ENCODE measurements around the gene STAMBP. TPM values are rescaled to one million over a fixed set of nuclear protein-coding genes. Genes with fewer than 3 reads are reported as not detected.

STAMBP gene
- total RNA-seq, 2 donors from 2014 or later = 101 to 107 TPM

DNA sequence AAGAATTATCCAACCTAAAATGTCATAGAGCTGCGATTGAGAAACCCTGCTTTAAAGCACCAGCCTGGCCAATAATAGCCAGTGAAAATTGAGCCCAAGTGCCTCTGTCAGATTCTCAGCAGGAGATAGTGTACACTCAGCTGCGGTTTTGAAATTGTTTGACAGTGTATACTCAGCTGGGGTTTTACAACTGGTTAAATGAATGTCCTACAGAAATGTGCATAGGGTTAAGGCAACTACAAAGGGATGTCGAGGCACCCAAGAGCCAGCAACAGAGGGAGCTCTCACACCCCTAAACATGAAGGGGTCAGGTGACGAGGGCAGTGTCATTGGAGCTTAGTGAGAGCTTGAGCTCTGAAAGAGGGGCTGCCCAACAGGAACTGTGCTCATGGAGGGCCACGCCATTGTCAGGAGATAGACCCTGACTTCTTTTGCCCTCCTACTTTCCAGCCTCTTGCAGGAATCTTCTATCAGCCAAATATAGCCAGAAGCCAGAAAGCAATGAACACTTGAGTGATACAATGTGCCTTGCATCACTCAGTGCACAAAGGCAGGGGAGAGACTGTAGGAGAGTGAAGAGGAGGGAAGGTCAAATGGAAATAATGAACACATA is 79.2 kb downstream of the STAMBP start:
- DNase-seq = peak; percentile 62 to 64
- peaks cover 11% of the 10 kb centered on the region for H3K4me1 Mint-ChIP-seq (ENCODE audit: low read depth)
- H3K27me3 Mint-ChIP-seq (ENCODE audit: low read depth) = no peaks in the 10 kb centered on the region
- H3K4me3 Mint-ChIP-seq = no peak overlapping the region
- no peaks in the 10 kb centered on the region for H3K36me3 Mint-ChIP-seq (ENCODE audit: insufficient read depth in 2 of 2)
- H3K27ac Mint-ChIP-seq = no peak overlapping the region
- ATAC-seq (replicated peaks in 1 of 2) = peak; percentile 97
- H3K9me3 Mint-ChIP-seq = no peaks in the 10 kb centered on the region

DNA sequence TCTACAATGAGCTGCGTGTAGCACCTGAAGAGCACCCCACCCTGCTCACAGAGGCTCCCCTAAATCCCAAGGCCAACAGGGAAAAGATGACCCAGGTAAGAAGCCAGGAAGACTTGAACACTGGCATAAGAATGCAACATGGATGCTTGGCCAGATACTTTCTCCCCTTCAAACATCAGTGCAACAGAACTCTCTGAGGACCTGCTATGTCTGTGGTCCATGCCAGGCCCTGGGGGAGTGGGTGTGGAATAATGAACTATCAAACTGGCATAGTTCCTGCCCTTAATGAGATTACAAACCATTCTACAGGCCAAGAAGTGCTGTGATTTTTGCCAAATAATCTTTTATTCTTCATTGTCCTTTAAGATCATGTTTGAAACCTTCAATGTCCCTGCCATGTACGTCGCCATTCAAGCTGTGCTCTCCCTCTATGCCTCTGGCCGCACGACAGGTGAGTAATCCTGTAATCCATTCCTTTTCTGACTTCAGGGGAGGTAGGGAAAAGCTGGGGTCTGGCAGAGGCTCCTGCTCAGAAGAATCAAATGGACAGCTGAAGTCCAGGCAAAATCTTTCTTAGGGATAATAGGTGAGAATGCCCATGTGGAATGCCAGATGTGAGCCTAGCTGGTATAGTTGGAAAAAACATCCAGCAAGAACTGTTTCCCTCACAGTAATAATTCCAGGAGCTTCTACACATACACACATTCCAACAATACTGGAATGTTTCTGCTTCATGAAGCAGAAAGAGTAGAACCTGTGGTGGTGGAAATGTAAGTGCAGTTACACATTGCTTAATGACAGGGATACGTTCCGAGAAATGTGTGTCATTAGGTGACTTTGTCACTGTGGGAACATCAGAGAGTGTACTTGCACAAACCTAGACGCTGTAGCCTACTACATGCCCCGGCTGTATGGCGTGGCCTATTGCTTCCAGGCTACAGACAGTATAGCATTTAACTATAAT is 80.2 kb downstream of the STAMBP start:
- Mint-ChIP-seq H3K36me3 (ENCODE audit: insufficient read depth in 2 of 2) (no peaks in the 10 kb centered on the region), H3K27ac (no peak overlapping the region), H3K27me3 (ENCODE audit: low read depth) (no peaks in the 10 kb centered on the region), H3K4me1 (ENCODE audit: low read depth) (peaks cover 11% of the 10 kb centered on the region), H3K9me3 (no peaks in the 10 kb centered on the region), H3K4me3 (no peak overlapping the region)
- no peak for ATAC-seq (replicated peaks in 1 of 2)
- no peak for DNase-seq

DNA sequence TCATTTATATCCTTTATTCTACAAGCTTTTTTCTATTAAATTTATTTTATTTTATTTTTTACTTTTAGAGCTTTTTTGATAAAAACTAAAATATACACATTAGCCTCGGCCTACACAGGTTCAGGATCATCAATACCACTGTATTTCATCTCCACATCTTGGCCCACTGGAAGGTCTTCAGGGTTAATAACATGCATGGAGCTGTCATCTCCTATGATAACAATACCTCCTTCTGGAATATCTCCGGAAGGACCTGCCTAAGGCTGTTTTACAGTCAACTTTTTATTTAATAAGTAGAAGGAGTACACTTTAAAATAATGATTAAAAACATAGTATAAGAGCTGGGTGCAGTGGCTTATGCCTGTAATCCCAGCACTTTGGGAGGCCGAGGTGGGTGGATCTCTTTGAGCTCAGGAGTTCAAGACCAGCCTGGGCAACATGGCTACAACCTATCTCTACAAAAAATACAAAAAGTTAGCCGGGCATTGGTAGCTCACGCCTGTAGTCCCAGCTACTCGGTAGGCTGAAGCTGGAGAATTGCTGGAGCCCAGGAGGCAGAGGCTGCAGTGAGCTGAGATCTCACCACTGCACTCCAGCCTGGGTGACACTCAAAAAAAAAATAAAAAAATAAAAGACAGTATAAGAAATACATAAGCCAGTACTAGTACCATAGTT is 82.2 kb downstream of the STAMBP start:
- ATAC-seq (replicated peaks in 1 of 2) = no peak
- no peaks in the 10 kb centered on the region for H3K36me3 Mint-ChIP-seq (ENCODE audit: insufficient read depth in 2 of 2)
- H3K27me3 Mint-ChIP-seq (ENCODE audit: low read depth) = no peaks in the 10 kb centered on the region
- DNase-seq = no peak
- H3K4me1 Mint-ChIP-seq (ENCODE audit: low read depth) = peaks cover 11% of the 10 kb centered on the region
- no peaks in the 10 kb centered on the region for H3K9me3 Mint-ChIP-seq
- no peak overlapping the region for H3K4me3 Mint-ChIP-seq
- H3K27ac Mint-ChIP-seq = no peak overlapping the region

DNA sequence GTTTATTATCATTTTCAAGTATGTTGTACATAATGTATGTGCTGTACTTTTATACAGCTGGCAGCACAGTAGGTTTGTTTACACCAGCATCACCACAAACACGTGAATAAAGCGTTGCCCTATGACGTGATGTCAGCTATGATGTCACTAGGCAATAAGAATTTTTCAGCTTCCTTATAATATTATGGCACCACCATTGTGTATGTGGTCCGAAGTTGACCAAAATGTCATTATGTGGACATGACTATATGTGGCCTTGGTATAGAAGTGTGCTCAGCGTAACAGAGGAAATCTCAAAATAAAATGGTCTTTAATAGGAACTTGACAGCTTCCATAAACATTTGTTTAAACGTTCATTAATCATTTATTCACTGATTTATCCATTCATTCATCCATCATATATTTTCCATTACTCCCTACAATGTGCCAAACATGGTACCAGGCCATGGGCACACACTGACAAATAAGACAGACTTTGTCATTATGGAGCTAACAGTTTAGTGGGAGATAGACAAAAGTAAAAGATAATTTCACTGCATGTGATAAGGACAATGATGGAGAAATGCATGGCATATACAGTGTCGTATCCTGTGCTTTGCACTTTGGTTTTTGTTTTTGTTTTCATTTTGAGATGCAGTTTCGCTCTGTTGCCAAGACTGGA is 82.9 kb downstream of the STAMBP start:
- Mint-ChIP-seq H3K36me3 (ENCODE audit: insufficient read depth in 2 of 2) (no peaks in the 10 kb centered on the region), H3K4me3 (no peak overlapping the region), H3K27ac (no peak overlapping the region), H3K9me3 (no peaks in the 10 kb centered on the region), H3K27me3 (ENCODE audit: low read depth) (no peaks in the 10 kb centered on the region), H3K4me1 (ENCODE audit: low read depth) (peaks cover 11% of the 10 kb centered on the region)
- DNase-seq (no peak), ATAC-seq (replicated peaks in 1 of 2) (no peak)

DNA sequence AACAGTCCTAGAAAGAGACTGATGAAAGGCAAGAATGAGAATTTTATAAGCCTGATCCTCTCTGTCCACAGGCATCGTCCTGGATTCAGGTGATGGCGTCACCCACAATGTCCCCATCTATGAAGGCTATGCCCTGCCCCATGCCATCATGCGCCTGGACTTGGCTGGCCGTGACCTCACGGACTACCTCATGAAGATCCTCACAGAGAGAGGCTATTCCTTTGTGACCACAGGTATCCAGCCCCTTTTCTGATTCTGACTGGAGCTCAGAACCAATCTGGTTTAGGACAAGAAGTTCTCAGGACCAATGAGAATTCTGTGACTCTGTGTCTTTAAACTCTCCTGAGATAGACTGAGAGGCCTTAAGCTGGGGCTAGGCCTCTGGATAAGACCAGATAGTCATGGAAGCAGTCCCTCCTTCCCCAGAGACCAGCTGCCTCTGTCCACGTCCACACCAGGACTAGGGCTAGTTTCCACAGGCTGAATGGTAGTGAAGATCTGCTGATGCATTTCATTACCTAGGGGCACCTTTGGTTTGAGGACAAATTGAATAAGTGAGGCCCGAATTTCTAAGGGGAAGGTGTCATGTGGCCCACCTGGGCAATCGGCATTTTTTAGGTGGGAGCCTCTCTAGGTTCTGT is 84.8 kb downstream of the STAMBP start:
- Mint-ChIP-seq H3K4me3 (no peak overlapping the region), H3K27me3 (ENCODE audit: low read depth) (peaks cover 9% of the 10 kb centered on the region)
- no peak for ATAC-seq (replicated peaks in 1 of 2)

DNA sequence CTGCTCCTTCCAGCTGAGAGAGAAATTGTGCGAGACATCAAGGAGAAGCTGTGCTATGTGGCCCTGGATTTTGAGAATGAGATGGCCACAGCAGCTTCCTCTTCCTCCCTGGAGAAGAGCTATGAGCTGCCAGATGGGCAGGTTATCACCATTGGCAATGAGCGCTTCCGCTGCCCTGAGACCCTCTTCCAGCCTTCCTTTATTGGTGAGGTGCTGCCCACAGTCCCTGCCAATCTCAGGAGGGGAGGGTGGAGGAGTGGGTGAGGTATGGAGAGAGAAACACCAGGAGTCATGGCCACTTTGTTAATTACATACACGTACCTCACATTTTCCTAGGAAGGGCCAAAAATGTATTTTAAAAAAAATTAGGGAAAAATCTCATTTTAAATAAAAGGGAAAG is 85.9 kb downstream of the STAMBP start:
- H3K27ac Mint-ChIP-seq = no peak overlapping the region
- no peaks in the 10 kb centered on the region for H3K36me3 Mint-ChIP-seq (ENCODE audit: insufficient read depth in 2 of 2)
- no peaks in the 10 kb centered on the region for H3K4me1 Mint-ChIP-seq (ENCODE audit: low read depth)
- H3K9me3 Mint-ChIP-seq = no peaks in the 10 kb centered on the region
- DNase-seq = no peak
- no peak for ATAC-seq (replicated peaks in 1 of 2)
- H3K4me3 Mint-ChIP-seq = no peak overlapping the region
- peaks cover 9% of the 10 kb centered on the region for H3K27me3 Mint-ChIP-seq (ENCODE audit: low read depth)

More for the DNA sequence above, 84.8 kb downstream of the STAMBP start:
- H3K9me3 Mint-ChIP-seq = no peaks in the 10 kb centered on the region
- no peaks in the 10 kb centered on the region for H3K36me3 Mint-ChIP-seq (ENCODE audit: insufficient read depth in 2 of 2)
- no peak overlapping the region for H3K27ac Mint-ChIP-seq
- no peaks in the 10 kb centered on the region for H3K4me1 Mint-ChIP-seq (ENCODE audit: low read depth)
- DNase-seq = no peak

DNA sequence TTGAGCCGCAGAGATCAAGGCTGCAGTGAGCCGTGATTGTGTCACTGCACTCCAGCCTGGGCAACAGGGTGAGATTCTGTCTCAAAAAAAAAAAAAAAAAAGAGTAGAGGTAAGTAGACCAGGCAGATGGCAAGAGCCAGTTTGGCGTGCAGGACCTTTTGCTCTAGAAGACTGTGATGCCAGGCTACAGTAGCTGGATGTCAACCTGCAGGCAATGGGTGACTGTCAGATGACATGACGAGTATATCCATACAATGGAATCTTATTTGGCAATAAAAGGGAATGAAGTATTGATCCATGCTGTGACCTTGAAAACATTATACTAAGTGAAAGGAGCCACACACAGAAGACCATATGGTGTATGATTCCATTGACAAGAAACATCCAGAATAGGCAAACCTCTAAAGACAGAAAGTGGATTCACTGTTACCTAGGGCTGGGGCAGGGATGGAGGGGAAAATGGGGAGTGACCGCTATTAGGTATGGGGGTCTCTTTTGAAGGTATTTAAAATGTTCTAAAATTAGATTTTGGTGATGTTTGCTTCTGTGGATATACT is 86.8 kb downstream of the STAMBP start:
- no peak overlapping the region for H3K27ac Mint-ChIP-seq

DNA sequence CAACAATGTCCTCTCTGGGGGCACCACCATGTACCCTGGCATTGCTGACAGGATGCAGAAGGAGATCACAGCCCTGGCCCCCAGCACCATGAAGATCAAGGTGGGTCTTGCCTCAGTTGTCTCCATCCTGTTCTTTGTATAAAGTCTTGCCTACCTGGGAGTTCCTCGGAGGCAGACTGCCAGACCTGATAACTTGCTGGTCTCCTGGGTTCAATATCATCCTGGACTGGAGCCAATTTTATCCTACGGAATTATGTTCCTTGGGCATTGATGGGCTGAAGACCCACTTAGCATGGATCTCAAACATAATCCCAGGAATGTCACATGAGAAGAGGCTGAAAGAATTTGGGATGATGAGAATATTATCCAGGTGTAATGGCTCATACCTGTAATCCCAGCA is 87.9 kb downstream of the STAMBP start:
- DNase-seq (no peak), ATAC-seq (replicated peaks in 1 of 2) (no peak)
- peaks cover 9% of the 10 kb centered on the region for H3K27me3 Mint-ChIP-seq (ENCODE audit: low read depth)
- no peak overlapping the region for H3K4me3 Mint-ChIP-seq
- H3K36me3 Mint-ChIP-seq (ENCODE audit: insufficient read depth in 2 of 2) = no peaks in the 10 kb centered on the region
- H3K9me3 Mint-ChIP-seq = no peaks in the 10 kb centered on the region
- no peak overlapping the region for H3K27ac Mint-ChIP-seq
- H3K4me1 Mint-ChIP-seq (ENCODE audit: low read depth) = peaks cover 7% of the 10 kb centered on the region

More for the DNA sequence above, 86.8 kb downstream of the STAMBP start:
- H3K9me3 Mint-ChIP-seq = no peaks in the 10 kb centered on the region
- H3K27me3 Mint-ChIP-seq (ENCODE audit: low read depth) = peaks cover 9% of the 10 kb centered on the region
- DNase-seq (no peak), ATAC-seq (replicated peaks in 1 of 2) (no peak)
- H3K4me3 Mint-ChIP-seq = no peak overlapping the region
- no peaks in the 10 kb centered on the region for H3K36me3 Mint-ChIP-seq (ENCODE audit: insufficient read depth in 2 of 2)
- H3K4me1 Mint-ChIP-seq (ENCODE audit: low read depth) = peaks cover under 1% of the 10 kb centered on the region

DNA sequence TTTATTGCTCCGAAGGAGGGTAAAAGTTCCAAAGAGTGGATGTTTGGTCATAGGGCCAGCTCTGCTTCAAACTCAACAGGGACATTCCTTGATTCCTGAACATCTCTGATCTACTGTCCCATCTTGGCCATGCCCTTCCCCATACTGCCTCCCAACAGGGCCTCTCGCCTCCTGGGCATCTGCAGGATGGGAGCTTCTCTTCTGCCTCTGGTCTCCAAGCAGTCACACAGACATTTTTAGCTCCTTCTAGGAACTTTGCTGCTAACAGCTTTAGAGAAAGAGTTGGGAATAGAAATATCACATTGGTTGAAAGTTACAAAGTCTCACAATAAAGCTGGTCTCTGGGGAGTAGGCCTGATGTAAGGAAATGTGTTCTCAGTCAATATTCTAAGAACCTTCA is 88.5 kb downstream of the STAMBP start:
- no peak overlapping the region for H3K4me3 Mint-ChIP-seq

DNA sequence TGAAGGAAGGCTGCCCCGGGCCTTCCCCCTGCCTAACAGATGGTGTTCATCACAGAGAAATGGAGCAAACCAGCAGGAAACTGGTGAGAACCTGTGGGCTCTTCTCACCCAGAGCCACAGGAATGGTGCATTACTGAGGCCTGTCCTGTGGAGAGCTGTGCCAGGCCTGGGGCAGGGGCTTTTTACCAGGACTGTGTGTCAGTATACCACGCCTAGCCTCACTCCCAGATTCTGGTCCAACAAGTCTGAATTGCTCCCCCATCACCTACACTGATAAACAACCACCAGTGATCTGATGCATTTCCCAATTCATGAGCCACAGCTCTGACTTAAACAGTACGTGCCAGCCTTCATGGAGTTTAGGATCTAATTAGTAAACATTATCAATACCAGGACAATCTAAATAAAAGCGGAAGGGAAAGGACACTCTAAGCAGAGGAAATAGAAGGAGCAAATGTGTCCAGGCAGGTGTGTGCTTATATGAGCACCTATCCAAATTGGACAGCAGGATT is 89.0 kb downstream of the STAMBP start:
- no peak for ATAC-seq (replicated peaks in 1 of 2)

More for the DNA sequence above, 88.5 kb downstream of the STAMBP start:
- ATAC-seq (replicated peaks in 1 of 2) (no peak), DNase-seq (no peak)
- H3K36me3 Mint-ChIP-seq (ENCODE audit: insufficient read depth in 2 of 2) = no peaks in the 10 kb centered on the region
- H3K27me3 Mint-ChIP-seq (ENCODE audit: low read depth) = peaks cover 9% of the 10 kb centered on the region
- H3K27ac Mint-ChIP-seq = no peak overlapping the region
- peaks cover 7% of the 10 kb centered on the region for H3K4me1 Mint-ChIP-seq (ENCODE audit: low read depth)
- H3K9me3 Mint-ChIP-seq = no peaks in the 10 kb centered on the region

DNA sequence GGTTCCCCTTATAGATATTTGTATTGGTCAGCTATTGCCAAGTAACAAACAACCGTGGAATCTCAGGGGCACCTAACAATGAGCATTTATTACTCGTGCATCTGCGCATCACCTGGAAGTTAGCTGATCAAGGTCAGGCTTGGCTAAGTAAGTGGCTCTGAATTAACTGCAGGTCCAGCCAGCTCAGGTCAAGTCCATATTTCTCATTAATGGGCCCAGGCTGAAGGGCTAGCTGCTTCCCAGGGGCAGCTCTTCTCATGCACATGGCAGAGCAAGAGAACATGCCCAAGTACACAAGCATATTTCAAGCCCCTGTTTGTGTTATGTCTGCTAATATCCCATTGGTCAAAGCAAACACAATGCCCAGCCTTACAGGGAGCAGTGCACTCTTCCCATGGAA is 90.1 kb downstream of the STAMBP start:
- Mint-ChIP-seq H3K27ac (no peak overlapping the region), H3K36me3 (ENCODE audit: insufficient read depth in 2 of 2) (no peaks in the 10 kb centered on the region), H3K4me1 (ENCODE audit: low read depth) (peaks cover 14% of the 10 kb centered on the region), H3K9me3 (no peaks in the 10 kb centered on the region), H3K27me3 (ENCODE audit: low read depth) (peaks cover 9% of the 10 kb centered on the region), H3K4me3 (no peak overlapping the region)
- no peak for DNase-seq
- ATAC-seq (replicated peaks in 1 of 2) = no peak

More for the DNA sequence above, 89.0 kb downstream of the STAMBP start:
- Mint-ChIP-seq H3K27me3 (ENCODE audit: low read depth) (peaks cover 9% of the 10 kb centered on the region), H3K27ac (no peak overlapping the region), H3K9me3 (no peaks in the 10 kb centered on the region), H3K4me1 (ENCODE audit: low read depth) (peaks cover 8% of the 10 kb centered on the region), H3K4me3 (no peak overlapping the region), H3K36me3 (ENCODE audit: insufficient read depth in 2 of 2) (no peaks in the 10 kb centered on the region)
- no peak for DNase-seq

DNA sequence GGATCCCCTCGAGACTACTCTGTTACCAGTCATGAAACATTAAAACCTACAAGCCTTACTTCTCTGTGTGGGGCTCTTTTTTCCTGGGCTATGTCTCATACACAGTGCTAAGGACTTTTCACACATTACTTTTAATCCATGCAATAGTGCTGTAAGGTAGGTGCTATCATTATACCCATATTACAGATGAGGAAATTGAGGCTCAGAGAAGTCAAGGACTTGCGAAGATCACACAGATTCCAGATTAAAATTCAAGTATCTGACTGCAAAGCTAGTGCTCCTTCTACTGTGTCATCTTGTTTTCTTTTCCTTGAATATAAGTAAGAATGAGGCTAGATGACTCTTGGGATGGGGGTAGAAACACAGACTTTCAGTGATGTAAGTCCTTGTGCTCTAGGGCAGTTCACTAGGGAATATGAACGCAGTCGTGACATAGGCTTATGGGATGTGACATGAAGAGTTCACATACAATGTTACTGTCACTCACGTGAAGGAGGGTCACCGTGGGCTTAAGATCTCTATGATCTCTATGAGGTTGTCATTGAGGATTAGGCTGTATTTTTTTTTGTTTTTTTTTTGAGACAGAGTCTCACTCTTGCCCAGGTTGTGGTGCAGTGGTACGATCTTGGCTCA is 91.0 kb downstream of the STAMBP start:
- DNase-seq = no peak
- H3K36me3 Mint-ChIP-seq (ENCODE audit: insufficient read depth in 2 of 2) = no peaks in the 10 kb centered on the region
- peaks cover 9% of the 10 kb centered on the region for H3K27me3 Mint-ChIP-seq (ENCODE audit: low read depth)
- no peak for ATAC-seq (replicated peaks in 1 of 2)
- H3K9me3 Mint-ChIP-seq = no peaks in the 10 kb centered on the region
- peaks cover 14% of the 10 kb centered on the region for H3K4me1 Mint-ChIP-seq (ENCODE audit: low read depth)
- H3K27ac Mint-ChIP-seq = no peak overlapping the region
- no peak overlapping the region for H3K4me3 Mint-ChIP-seq

All from activated T-cell treated with anti-CD3 and anti-CD28 coated beads, Interleukin-2, amount 50 U/mL, for 72 hours (primary cell).